Stimulated activated CD8-positive, alpha-beta memory T cell treated with anti-CD3 and anti-CD28 coated beads, Interleukin-15, amount 100 ng/mL, for 48 hours (primary cell): ENCODE results near the gene CD6.
"Not testable (repeated sequence)": the region's sequence is repeated elsewhere in the genome, so short reads cannot be mapped to it uniquely, and the experiment has no call there.

ENCODE experiments used
- DNase-seq, 2 donors: peaks; one replicate each; pipeline ENCODE4 v3.0.0-alpha.2; 2020; ENCODE audit warnings: low read depth in 2 of 2

Gene CD6

DNA sequence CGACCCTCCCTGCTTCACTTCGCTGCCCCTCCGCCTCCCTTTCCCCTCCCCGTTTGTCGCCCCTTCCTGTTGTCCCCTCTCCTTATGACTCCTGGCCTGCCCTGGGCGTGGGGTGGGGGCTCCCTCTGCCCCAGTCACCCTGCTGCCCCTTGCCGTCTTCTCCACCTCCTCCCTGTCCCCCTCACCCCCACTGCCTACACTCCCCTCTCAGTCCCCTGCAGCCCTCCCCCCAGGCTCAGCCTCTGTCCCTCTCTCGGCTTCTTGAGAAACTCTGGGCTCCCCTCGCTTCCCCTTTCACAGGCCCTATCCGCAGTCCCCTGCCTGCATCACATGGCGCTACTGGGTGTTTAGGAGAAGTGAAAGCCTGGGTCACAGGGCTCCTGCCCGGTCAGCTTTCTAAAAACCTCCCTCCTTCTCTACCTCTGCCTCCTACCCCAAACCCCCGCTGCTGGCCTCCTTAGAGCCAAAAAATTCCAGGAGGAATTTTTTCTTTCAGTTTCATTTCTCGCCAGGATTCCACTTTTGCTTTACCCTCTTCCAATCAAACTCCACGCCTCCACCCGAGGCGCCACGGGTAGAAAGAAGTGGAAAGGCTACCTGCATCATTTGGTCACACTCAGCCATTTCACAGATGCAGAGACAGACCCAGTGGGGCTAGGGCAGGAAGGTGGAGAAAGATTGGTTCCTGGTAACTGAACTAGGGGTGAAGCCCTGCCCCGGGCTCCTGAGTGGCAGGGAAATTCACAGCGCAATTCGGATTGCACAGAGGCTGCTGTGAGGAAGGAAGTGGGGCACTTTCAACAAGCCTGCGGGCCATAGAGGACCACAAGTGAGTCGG lies 19.4 kb upstream of the CD6 start, which contains the start of gene SLC15A3:
Gene SLC15A3 (minus strand): TSS at position 273 of the 838 bp plus-strand sequence. CDS start 625 bp downstream, outside the sequence.
- DNase-seq, result no peak

DNA sequence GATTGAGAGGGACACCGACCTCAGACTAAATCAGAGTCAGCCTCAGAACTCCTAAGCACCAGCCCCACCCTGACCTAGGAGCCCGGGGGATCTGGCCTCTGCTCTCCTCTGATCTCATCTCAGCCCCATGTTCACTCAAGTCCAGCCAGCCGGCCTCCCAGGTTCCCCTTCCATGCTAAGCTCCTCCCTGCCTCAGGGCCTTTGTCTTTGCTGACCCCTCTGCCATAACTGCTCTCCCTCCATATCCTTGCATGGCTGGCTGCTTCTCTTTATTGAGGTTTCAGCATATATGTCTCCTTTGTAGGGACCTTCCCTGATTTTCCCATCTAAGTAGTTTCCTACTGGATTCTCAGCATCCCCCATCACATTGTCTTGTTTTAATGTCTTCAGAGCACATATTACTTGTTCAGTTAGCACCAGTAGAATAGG lies 18.7 kb upstream of the CD6 start:
- DNase-seq, result no peak

DNA sequence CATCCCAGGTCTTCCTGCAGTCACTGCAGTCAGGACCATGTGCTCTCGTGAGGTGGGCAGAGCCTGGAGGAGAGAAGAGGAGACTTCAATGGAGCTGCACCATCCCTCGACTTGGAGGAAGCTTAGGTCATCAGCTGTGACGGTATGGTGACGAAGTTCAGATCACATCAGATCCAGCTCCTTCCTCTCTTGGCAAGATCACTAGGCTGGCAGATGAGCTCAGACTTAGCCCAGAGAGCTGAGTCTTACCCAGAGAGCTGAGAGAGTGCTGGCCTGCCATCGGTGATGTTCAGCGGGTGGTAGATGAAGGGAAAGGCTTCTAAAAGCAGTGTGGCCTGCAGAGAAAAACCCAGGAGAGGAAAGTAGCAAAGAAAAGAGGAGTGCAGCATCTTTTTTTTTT lies 17.7 kb upstream of the CD6 start:
- no peak for DNase-seq

DNA sequence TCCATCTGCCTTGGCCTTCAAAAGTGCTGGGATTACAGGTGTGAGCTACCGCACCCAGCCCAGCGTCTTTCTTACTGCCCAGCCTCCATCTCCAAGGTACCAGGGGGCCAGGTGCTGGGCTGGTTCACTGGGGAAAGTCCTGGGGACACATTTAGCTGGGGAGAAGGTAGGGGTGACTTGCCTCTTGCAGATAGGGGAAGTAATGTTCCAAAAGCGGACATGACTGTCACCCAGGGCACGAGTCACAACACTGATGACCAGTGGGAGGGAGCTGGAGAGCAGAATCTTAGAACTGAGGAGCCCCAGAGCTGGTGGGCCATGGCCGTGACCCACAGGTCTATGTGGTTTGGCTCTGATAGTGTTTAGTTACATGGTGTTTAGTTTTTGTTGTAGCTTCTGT lies 17.1 kb upstream of the CD6 start:
- DNase-seq, result no peak

DNA sequence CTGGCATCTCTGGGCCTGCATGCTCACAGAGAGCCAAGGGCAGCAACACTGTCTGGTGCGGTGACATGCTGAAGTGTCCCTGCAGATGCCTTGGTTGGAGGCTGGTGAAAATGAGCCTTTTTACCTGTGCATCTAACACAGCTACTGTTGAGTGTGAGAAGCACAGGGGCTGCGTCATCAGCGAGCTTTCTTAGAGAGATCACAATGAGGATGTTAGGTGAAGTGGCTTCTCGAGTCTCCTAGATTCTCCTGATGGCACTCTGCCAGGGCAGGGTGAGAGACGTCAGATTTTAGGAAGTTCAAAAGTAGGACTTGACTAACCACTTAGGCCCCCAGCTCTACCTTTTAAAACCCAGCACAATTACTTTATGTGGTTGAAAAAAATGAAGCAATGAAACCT lies 15.9 kb upstream of the CD6 start:
- no peak for DNase-seq

DNA sequence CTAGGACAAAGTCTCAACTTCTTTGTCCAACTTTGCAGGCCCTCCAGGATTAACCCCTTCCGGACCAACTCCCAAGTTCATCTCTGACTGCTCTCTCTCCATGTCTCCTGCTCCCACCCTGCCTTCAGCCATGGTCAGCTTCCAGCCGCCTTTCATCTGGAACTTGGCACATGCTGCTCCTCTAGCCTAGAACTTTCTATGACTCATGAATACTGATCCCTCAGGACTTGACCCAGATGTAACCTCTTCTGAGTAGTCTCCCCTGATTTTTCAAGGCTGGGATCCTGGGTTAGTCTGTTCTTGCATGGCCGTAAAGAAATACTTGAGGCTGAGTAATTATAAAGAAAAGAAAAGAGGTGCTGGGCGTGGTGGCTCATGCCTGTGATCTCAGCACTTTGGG lies 14.3 kb upstream of the CD6 start:
- DNase-seq, result no peak

DNA sequence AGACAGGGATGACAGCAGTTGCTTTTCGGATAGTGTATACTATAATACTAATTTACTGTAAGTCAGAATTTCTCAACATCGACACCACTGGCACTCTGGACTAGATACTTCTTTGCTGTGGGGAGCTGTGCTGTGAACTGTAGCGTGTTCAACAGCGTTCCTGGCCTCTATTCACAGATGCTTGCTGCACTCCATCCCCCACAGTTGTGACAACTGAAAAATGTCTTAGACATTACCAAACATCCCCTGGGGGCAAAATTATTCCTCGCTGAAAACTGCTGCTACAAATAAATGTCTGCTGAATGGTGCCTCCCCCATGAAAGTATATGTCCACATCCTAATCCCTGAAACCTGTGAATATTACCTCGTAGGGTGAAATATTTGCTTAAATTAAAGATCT lies 12.0 kb upstream of the CD6 start:
- DNase-seq, result no peak

DNA sequence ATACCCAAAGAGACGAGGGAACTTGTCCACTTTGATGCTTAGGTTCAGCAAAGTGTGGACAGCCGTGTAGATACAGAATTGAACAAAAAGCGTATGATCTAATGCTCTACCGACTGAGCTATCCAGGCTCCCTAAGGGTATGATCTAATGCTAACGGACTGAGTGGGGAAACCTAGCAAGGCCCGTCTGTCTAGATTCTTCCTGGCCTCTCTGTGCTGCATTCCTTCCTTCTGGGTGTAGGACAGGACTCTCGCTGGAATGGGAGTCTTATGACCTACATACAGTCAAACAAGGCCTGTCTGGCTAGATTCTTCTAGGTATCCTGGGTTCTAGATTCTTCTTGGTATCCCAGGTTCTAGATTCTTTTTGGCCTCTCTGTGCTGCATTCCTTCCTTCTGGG lies 11.1 kb upstream of the CD6 start:
- DNase-seq, result no peak

DNA sequence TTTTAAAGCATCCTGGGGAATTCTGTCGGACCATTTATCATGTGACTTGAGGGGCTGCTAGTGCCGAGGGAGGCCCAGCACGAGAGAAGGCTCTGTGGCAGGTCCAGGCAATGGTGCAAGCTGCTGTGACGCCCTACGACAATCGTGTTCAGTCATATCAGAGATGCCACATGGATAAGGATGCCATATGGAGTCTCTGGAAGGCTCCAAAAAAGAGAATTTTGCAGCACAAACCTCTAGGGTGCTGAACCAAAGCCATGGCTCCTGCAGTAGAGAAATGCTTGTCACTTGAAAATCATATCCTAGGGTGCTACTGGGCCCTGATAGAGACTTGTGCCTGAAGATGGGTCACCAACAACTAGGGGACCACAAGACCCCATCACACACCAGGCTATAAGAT lies 6.7 kb upstream of the CD6 start:
- no peak for DNase-seq

DNA sequence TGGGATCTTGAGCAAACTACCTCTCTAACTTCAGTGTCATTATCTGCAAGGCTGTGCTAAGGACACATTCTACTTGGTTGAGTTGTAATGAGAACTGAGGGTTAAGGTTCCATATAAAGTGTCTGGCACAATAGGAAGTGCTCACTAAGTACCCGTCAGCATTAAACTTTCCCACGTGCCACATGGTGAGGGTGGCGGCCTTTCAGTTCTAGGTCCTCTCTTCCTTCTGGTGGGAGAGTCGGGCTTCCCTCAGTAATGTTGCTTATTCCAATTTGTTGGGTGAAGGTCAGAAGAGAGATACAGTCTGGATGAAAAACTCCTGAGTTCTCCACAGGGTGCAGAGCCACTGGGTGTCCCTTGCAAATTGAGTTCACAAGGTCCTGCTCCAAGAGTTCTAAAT lies 4.6 kb upstream of the CD6 start:
- no peak for DNase-seq

DNA sequence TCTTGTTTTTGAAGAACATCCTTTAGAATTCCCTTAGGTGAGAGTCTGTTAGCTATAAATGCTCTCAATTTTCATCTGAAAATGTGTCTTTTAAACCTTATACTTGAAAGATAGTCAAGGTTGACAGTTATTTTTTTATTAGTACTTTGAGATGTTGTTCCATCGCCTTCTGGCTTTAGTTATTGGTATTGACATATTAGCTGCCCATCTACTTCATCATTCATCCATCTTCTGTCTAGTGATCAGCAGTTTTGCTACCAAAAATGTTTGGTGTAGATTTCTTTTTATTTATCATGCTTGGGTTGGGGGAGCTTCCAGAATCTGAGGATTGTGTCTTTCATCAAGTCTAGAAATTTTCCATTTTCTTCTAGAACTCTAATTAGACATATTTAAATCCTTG lies 3.3 kb upstream of the CD6 start:
- DNase-seq, result no peak

DNA sequence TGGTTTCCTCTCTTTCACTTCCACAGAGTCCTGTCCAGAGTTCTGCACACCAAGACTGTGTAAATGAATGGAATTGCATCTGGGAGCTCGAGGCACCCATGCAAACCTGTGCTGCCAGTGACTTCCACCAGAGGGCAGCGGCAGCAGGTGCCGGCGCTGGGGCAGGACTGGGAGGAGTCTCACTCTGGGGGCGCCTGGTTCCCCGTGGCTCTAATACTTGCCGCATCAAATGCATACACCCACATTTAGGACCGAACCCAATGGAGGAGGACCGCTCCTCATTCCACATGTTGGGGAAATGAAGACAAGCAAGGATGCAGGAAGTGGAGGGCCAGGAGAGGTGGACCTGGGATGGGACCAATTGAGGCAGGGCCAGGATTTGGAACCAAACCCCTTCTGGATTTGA lies 1.1 kb upstream of the CD6 start:
- DNase-seq, result peak; percentile 67 to 69

DNA sequence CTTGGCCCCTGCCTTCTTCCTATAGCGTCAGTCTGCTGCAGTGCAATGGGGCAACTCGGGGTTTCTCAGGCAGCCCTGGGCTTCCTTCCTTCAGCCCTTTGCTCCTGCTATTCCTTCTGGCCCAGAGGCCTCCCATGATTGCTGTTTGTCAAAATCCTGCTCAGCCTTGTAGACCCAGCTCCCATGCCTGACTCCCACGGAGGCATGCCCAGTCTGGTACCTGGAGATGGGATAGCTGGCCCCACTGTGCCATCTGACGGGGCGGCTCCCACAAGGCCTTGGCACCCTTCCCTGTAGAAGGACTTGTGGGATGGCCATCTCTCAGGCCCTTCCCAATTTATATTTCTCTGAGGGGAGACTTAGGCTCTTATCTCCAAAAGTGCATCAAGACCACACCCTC lies 590 bp upstream of the CD6 start:
- no peak for DNase-seq

DNA sequence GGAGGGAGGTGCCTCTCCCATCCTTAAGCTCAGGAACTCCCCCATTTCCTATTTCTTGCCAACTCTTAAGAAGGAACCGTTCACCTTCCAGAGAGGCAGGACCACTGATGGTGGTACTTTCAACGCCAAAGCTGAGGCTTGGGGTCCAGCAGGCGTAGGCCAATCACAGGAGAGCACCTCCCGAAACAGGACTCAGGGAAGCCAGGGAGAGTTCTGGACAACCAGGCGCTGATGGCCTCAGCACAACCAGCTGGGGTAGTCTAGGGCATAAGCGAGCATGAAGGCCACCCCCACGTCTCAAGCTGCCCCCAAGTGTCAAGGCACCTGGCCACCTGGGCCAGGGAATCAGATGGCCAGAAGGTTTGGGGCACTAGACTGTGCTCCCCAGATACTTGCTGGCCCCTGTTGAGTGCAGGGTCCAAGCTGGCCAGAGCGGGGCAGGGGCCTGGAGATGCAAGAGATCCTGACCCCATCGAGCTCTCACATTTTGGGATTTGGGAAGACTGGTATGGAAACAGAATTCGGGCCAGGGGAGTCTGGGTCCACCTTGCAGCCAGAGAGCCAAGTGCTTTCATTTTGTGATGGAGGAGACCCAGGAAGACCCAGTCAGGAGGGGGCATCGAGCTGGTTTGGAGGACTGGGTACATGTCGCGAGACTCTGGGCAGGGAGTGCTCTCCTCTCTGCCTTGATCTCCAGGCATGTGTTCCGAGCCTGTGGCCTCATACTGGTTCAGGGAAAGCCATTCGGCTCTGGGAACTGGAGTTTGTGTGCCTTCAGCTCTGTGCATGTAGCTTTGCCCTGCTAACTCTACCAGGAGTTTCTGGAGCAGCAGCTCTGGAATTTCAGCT lies 926 bp downstream of the CD6 start:
- DNase-seq, result no peak

DNA sequence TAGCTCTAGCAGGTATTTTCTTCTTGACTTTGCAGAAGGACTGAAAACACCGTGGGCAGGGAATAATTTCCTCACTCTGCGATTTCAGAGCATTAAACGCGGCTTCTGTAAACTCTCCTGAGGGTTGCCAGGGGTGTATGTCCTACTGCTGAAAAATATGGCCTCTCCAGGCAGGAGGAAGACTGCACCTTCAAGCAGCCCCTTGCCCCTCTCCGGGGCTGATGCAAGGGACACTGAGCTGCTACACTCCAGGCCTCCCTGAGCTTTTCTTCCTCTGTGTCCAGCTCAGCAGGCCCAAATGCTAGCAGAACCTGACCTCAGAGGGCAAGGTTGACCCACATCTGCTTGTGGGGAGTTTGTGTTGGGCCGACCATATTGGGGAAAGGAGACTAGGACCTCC lies 2.2 kb downstream of the CD6 start:
- DNase-seq, result no peak

DNA sequence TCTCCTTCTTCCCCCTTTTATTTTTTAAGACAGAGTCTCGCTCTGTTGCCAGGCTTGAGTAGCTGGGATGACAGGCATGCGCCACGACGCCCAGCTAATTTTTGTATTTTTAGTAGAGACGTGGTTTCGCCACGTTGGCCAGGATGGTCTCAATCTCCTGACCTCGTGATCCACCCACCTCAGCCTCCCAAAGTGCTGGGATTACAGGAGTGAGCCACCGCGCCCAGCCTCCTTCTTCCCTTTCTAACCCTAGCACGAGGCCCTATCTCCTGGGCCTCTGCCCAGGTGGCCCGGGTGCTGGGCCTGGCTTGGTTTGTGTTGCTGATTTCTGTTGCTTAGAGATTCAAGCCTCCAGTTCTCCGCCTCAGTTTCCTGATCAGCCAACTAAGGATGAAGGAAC lies 2.8 kb downstream of the CD6 start:
- DNase-seq, result not testable (repeated sequence)

DNA sequence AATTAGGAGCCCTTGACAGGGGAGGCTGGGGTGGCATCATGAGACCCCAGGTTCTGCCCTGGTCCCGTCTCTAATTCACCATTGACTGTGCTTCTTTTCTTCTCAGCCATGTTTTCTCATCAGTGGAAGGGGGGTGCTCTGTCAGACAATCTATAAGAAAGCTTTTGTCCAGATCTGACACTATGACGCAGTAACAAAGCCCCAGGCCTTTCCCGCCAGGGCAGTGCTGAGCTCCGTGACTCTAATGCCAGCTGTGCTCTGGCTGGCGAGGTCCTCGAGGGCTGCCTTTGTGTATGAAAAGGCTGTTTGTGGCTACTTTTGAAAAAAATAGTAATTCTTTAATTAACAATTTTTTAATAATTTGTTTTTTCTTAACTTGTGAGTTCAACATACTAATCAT lies 3.2 kb downstream of the CD6 start:
- no peak for DNase-seq

DNA sequence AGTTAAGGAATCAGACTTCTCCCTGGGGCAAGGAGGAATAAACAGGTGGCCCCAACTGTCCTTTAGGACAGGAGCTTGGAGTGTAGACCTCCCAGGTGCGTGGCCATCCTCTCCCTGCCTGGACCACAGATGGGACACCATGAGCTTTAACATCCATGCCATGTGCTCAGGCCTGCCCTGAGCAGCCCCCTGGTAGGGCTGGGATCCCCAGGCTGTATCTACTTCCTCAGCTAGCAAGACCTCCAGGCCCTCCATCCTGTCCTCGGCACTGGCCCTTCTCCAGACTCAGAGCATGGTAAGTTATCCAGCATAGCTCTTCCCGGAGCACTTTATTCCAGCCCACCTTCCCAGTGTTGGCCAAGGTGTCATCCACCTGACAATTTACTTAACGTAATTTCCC lies 5.7 kb downstream of the CD6 start:
- DNase-seq, result no peak

DNA sequence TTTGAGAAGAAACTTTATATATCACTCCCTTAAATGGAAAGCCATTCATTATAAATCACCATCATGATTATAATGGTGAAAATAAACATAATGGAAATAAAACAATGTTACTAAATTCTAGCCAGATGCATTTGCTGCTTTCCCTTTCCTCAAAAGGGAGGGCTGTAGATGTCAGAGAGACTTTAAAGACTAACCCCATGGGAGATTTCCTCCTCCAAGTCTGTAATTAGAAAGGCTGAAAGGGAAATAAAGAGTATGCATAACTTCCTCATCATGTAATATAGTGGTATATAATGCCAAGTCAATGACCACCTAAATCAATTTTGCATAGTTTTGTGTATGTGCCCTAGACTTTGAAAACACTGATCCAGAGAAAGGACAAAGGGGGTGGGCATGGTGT lies 6.4 kb downstream of the CD6 start:
- no peak for DNase-seq

DNA sequence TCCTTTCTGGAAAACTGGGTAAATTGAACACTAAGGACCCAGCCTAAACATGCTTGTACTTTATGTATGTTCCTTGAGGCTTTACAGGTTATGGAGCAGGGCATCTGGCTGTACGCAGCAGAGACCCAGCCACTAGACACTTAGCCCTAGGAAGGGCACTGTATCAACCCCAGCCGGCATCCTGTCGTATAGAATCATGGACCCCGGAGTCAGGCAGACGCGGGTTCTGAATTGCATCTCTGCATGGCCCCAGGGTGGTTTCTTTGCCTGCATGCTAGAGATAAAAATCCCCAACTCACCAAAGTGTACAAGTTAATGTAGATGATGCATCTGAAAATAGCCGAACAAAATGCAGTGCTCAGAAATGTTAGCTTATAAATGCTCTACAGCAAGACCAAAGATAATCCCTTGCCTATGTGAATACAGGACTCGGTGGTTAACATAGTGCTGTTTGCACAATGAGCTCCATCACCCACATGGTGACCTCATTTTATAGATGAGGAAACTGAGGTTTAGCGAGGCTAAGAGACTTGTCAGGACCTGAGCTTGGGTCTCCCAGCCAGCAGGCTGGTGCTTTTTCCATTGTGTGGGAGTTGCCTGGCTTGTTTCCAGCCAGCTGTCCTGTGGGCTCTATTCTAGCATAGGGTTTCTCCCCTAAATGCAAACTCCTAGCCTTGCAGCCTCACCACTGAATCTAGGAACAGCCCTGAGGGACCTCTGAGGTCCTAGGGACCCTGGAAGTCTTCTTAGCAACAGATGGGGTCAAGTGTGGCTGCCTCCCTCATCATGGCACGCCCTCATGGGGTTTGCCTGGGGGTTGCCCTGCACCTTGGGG lies 7.3 kb downstream of the CD6 start:
- peak; percentile 73 to 75 for DNase-seq

DNA sequence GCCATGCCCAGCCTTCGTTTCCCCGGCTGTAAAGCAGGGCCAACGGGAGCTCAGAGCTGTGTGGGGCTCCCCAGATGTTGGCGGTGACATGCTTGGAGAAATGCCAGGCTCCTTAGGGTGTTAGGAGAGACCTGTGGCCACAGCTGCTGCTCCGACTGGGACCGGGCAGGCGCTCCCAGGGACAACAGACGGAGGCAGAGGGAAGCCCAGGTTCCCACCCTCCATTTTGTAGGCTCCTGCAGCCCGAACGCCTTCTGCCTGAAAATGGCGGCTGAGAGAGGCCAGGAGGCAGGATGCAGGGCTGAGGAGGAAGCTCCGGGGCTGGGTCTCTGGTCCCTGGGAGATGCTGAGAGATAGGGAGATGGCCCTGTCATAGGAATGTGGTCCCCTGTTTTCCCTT lies 10.0 kb downstream of the CD6 start:
- DNase-seq, result no peak

DNA sequence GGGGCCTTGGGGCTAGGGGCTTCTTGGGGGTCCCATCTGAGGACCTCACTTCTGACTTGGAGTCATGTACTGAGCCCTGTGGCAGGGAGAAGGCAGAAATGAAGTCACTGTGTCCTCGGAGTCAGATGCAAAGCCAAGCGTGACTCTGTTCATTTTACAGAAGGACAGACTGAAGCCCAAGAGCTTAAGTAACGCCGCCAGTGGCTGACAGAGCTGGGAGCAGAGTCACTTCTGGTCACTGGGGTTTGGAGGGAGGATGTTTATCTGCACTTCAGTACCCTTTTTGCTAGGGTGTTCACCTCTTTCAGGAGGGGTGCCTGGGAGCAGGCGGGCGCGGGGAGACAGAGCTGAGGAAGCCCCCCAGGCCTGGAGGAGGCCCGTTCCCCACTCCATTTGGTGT lies 10.7 kb downstream of the CD6 start:
- no peak for DNase-seq
